Kidney (tissue), 14 donors: ENCODE measurements around the gene ANKLE1. TPM values are rescaled to one million over a fixed set of nuclear protein-coding genes. Genes with fewer than 3 reads are reported as not detected.

Experiments
- DNase-seq, 5 donors: peaks; one replicate each; pipeline ENCODE4 v3.0.0-alpha.2; 2013 to 2020
- FAIRE-seq: peaks from 2 replicates; lab custom pipeline; 2012; peaks lifted over from hg19 to GRCh38; lab: Jason Lieb, UNC
- H3K27ac ChIP-seq, 2 donors: one replicate each; pipeline ENCODE4 v1.7.0; 2013; ENCODE audit warnings: low read depth in 2 of 2, low read length in 2 of 2, inconsistent platforms in 1 of 2
- H3K27me3 ChIP-seq: one replicate; pipeline ENCODE4 v1.7.1; 2013; ENCODE audit warnings: low read length, inconsistent platforms; ENCODE audit not compliant: control insufficient read depth, insufficient read depth
- H3K36me3 ChIP-seq, 3 donors: one replicate each; pipeline versions ENCODE4 v1.7.0 to v1.7.1; 2013; ENCODE audit warnings: low read length in 3 of 3, control low read depth in 1 of 3, inconsistent platforms in 1 of 3; ENCODE audit not compliant: insufficient read depth in 3 of 3, control insufficient read depth in 2 of 3
- H3K4me1 ChIP-seq, 3 donors: one replicate each; pipeline versions ENCODE4 v1.7.0 to v1.7.1; 2013; ENCODE audit warnings: low read length in 3 of 3, inconsistent platforms in 1 of 3, low read depth in 1 of 3; ENCODE audit not compliant: control insufficient read depth in 2 of 3, insufficient read depth in 2 of 3
- H3K4me3 ChIP-seq, 3 donors: one replicate each; pipeline versions ENCODE4 v1.7.0 to v1.8.1; 2013; ENCODE audit warnings: low read length in 3 of 3, control low read depth in 1 of 3, inconsistent platforms in 1 of 3
- H3K9ac ChIP-seq, 3 donors: one replicate each; pipeline versions ENCODE4 v1.7.0 to v1.7.1; 2013; ENCODE audit warnings: low read length in 3 of 3, control low read depth in 1 of 3, inconsistent platforms in 1 of 3
- H3K9me3 ChIP-seq, 3 donors: one replicate each; pipeline versions ENCODE4 v1.7.0 to v1.7.1; 2013; ENCODE audit warnings: low read length in 3 of 3, control low read depth in 1 of 3, inconsistent platforms in 1 of 3; ENCODE audit not compliant: control insufficient read depth in 2 of 3, insufficient read depth in 1 of 3
- CTCF ChIP-seq: IDR thresholded peaks from 3 replicates; pipeline ENCODE4 v1.5.1; 2012; ENCODE audit warnings: mild to moderate bottlenecking, moderate library complexity, borderline replicate concordance; ENCODE audit not compliant: insufficient read depth; ENCODE audit errors: extremely low read depth
- intact Hi-C: fragments of 100-400 bp; cut with DNase I; formaldehyde crosslinking; loops from one replicate; pipeline ENCODE4 v1.11.1; 2022
- polyA plus RNA-seq: library from polyadenylated mRNA; stranded (reverse); fragments of 350-450 nt; fragmentation: Illumina TruSeq; extraction: RNeasy Lipid Tissue Mini Kit (QIAGEN cat#74804); gene quantifications from one replicate; pipeline ENCODE4 v1.2.3, GENCODE V29; 2014; ENCODE audit warnings: low read depth, low replicate concordance; ENCODE audit not compliant: insufficient read depth
- total RNA-seq: library from RNA; stranded (reverse); fragmentation: NEBNext Ultra II Directional; extraction: Animal tissue kit (Norgen Biotek cat#: 25700); gene quantifications from one replicate; pipeline ENCODE4 v1.2.1, GENCODE V29; 2021
- donor health status: control.
- donor health status: control.
- donor health status: control.
- donor health status: control.
- donor health status: control.
- donor health status: DM: yes; HTN: yes; CAD: no.
- donor health status: Normal renal cell carcinoma (clear cell type).

ANKLE1 gene
- total and polyA plus RNA-seq, 2 donors from 2014 or later: 0.54 TPM; not detected in 1

GRCh38 chr19:17260842-17261325, 20.8 kb upstream of the ANKLE1 start:
- Histone ChIP-seq H3K4me1 (peaks cover 0 to 2% (median 0%) of the 10 kb centered on the region in 3 donors), H3K9me3 (peaks cover 0 to 9% (median 0%) of the 10 kb centered on the region in 3 donors), H3K36me3 (no peaks in the 10 kb centered on the region), H3K4me3 (no peak overlapping the region), H3K27me3 (no peaks in the 10 kb centered on the region), H3K9ac (no peak overlapping the region), H3K27ac (no peak overlapping the region)
- FAIRE-seq (no peak), DNase-seq (peak; percentile 80 to 92 (median 85))
- intact Hi-C loops: no loop called here
- TF ChIP-seq CTCF: peak; percentile 88

DNA sequence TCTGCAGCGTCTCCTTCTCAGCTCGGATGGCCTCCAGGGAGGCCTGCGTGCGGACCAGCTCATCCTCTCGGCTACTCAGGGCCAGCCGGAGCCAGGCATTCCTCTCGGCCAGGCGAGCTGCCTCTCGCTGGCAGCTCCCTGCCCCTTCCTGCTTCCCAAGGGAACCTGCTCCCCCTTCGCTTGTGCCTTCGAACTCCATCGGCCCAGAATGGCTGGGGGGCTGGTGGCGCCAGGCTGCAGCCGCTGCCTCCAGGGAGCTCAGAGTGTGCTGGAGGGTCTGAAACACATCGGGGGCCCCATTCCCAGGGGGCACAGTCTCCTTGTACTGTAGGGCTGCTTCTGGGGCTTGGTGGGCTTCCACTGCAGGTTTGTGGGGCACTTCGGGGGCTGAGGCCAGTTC, 19.1 kb upstream of the ANKLE1 start:
- intact Hi-C loops: no loop called here
- peaks cover 0 to 9% (median 0%) of the 10 kb centered on the region in 3 donors for H3K9me3 ChIP-seq
- H3K27me3 ChIP-seq: no peaks in the 10 kb centered on the region
- no peaks in the 10 kb centered on the region for H3K36me3 ChIP-seq
- H3K4me1 ChIP-seq: peaks cover 0 to 2% (median 0%) of the 10 kb centered on the region in 3 donors
- no peak overlapping the region for H3K9ac ChIP-seq
- FAIRE-seq (no peak), DNase-seq (no peak)
- no peak for TF ChIP-seq CTCF
- H3K27ac ChIP-seq: no peak overlapping the region
- H3K4me3 ChIP-seq: no peak overlapping the region

GRCh38 chr19:17263712-17264640, 17.7 kb upstream of the ANKLE1 start:
- Histone ChIP-seq H3K9me3 (peaks cover 0 to 9% (median 0%) of the 10 kb centered on the region in 3 donors), H3K4me3 (peak overlapping the region in 2 of 3 donors; percentile 36 to 66), H3K27ac (peak overlapping the region; percentile 39 to 69), H3K27me3 (no peaks in the 10 kb centered on the region), H3K36me3 (no peaks in the 10 kb centered on the region), H3K9ac (peak overlapping the region in 2 of 3 donors; percentile 11 to 67), H3K4me1 (peaks cover 0 to 5% (median 4%) of the 10 kb centered on the region in 3 donors)
- intact Hi-C loops: no loop called here
- no peak for FAIRE-seq
- no peak for TF ChIP-seq CTCF
- DNase-seq: no peak
